Adrenal gland (tissue), 12 donors: Measurements from ENCODE around the gene INVS. TPM values are rescaled to one million over a fixed set of nuclear protein-coding genes. Genes with fewer than 3 reads are reported as not detected.
"Not testable (repeated sequence)": the region's sequence is repeated elsewhere in the genome, so short reads cannot be mapped to it uniquely, and the experiment has no call there.

ENCODE experiments used
- DNase-seq, 7 donors: peaks; one replicate each; pipeline ENCODE4 v3.0.0-alpha.2; 2019 to 2020
- H3K27ac ChIP-seq, 5 donors: fragments of 200-600 bp; sonication (generic) in 4 of 5; 1 replicate in 3 of 5; 2 replicates in 2 of 5; pipeline versions ENCODE4 v1.5.1 to v1.8.0; 2016 to 2020; ENCODE audit warnings: mild to moderate bottlenecking in 1 of 5
- H3K27me3 ChIP-seq: fragments of 200-600 bp; 2 replicates; pipeline ENCODE4 v1.8.0; 2021
- H3K36me3 ChIP-seq, 2 donors: fragments of 200-600 bp; replicated peaks in 1 of 2; 1 replicate in 1 of 2; 2 replicates in 1 of 2; pipeline versions ENCODE4 v1.5.1 to v1.8.0; 2018 to 2022
- H3K4me1 ChIP-seq, 2 donors: fragments of 200-600 bp; replicated peaks in 1 of 2; 1 replicate in 1 of 2; 2 replicates in 1 of 2; pipeline versions ENCODE4 v1.5.1 to v1.8.0; 2018 to 2021
- H3K4me3 ChIP-seq, 4 donors: fragments of 200-600 bp; sonication (generic) in 3 of 4; one replicate each; pipeline ENCODE4 v1.5.1; 2016 to 2018
- H3K9me3 ChIP-seq, 3 donors: fragments of 200-600 bp; sonication (generic) in 1 of 3; replicated peaks in 1 of 3; 1 replicate in 2 of 3; 2 replicates in 1 of 3; pipeline versions ENCODE4 v1.5.1 to v1.8.0; 2016 to 2021
- CTCF ChIP-seq, 6 experiments: fragments of 450-650 bp in 4 of 6; fragments of 200-600 bp in 2 of 6; sonication (generic) in 1 of 6; IDR thresholded peaks; 1 replicate in 5 of 6; 2 replicates in 1 of 6; pipeline versions ENCODE4 v1.5.1 to v1.8.0; 2016 to 2021; ENCODE audit warnings: antibody characterized with exemption in 6 of 6, mild to moderate bottlenecking in 2 of 6, moderate library complexity in 1 of 6
- POLR2A ChIP-seq, 2 donors: fragments of 450-650 bp; IDR thresholded peaks; one replicate each; pipeline ENCODE4 v1.6.1; 2017; ENCODE audit warnings: antibody characterized with exemption in 2 of 2, mild to moderate bottlenecking in 2 of 2, moderate library complexity in 1 of 2
- WGBS, 4 donors: extraction: QIAGEN DNeasy Blood & Tissue Kit in 2 of 4; methylation state at CpG; one replicate each; pipeline versions ENCODE4 v1.1.5 to v1.1.7; 2013 to 2017; 5-methylcytosine and 5-hydroxymethylcytosine counted together
- intact Hi-C, 2 donors: fragments of 100-400 bp; cut with DNase I; formaldehyde crosslinking; loops; one replicate each; pipeline versions ENCODE4 v1.14.1 to v1.15.0; 2022 to 2023
- polyA plus RNA-seq, 3 donors: library from polyadenylated mRNA; stranded (reverse); fragments of 200-250 nt in 2 of 3; fragments of 350-450 nt in 1 of 3; fragmentation: Illumina TruSeq in 1 of 3; extraction: RNeasy Lipid Tissue Mini Kit (QIAGEN cat#74804) in 1 of 3; gene quantifications; one replicate each; pipeline ENCODE4 v1.2.3, GENCODE V29; 2013 to 2014
- total RNA-seq, 9 donors: library from RNA; depleted of rRNA in 4 of 9; stranded (reverse); fragments of >200 nt in 4 of 9; fragments of 120-200 nt in 1 of 9; fragmentation: NEBNext Ultra II Directional in 1 of 9; extraction: Animal tissue kit (Norgen Biotek cat#: 25700) in 1 of 9; gene quantifications; one replicate each; pipeline versions ENCODE4 v1.1.0 to v1.2.4, GENCODE V29; 2013 to 2023
- donor health status: healthy with polysubstance abuse.
- donor health status: Bipolar disorder and iron deficiency.
- donor health status: DM: yes; HTN: yes; CAD: no.
- donor health status: DM: no; HTN: no; CAD: no.
- donor health status: DM: no; HTN: no; CAD: no.
- donor health status: DM: yes; HTN: yes; CAD: no.

INVS gene
- total and polyA plus RNA-seq, 12 donors: 6.4 to 47.7 (median 24.4) TPM

DNA sequence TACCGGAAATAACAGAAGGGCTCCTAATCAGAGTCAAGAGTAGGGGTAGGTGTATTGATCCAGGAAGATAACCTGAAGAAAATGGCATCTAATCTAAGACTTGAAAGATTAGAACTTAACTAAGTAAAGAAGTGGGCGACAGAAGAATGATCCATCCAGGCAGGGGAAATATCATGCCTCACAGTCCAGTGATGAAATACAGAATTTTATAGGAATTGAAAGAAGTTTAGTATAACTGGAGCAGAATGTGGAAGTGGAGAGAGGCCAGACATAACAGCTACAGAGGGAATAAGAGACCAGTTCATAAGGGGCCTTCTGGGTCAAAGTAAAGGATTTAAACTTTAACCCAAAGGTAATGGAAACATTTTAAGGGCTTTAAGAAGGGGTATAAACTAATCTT, 42.5 kb upstream of the INVS start:
- Histone ChIP-seq H3K27ac (no peak overlapping the region), H3K27me3 (no peaks in the 10 kb centered on the region), H3K4me1 (peaks cover 0 to 9% of the 10 kb centered on the region in 2 donors), H3K4me3 (no peak overlapping the region), H3K9me3 (no peaks in the 10 kb centered on the region), H3K36me3 (peaks cover 0 to 3% of the 10 kb centered on the region in 2 donors)
- WGBS, 4 donors: 87 to 97% (median 94%) methylated on average over 2 of the region's 2 CpGs
- DNase-seq: no peak
- intact Hi-C loops: no loop called here
- no peak for TF ChIP-seq CTCF (IDR thresholded peaks at IDR 0.05)
- TF ChIP-seq POLR2A (IDR thresholded peaks at IDR 0.05): no peak

DNA sequence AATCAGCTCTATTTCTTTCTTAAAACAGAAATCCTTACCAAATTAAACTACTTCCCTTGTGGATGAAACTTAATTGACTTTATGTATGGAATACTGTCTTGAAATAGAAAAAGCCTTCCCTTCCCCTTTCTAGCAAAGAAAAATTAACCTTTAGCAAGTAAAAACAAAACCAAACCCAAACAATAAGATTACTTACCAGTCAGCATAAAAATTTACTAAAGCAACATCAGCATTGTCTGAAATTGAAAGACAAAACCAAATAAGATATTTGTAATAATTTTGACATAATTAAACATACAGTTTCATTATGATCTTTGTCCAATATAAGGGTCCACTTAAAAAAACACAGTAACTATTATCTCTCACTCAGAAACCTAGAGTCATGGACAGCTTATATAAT, 41.4 kb upstream of the INVS start:
- intact Hi-C loops: no loop called here
- Histone ChIP-seq H3K4me3 (no peak overlapping the region), H3K9me3 (no peaks in the 10 kb centered on the region), H3K4me1 (no peaks in the 10 kb centered on the region), H3K27me3 (no peaks in the 10 kb centered on the region), H3K36me3 (peaks cover 0 to 3% of the 10 kb centered on the region in 2 donors), H3K27ac (no peak overlapping the region)
- no peak for TF ChIP-seq POLR2A (IDR thresholded peaks at IDR 0.05)
- no peak for TF ChIP-seq CTCF (IDR thresholded peaks at IDR 0.05)
- no peak for DNase-seq

- TF ChIP-seq POLR2A (IDR thresholded peaks at IDR 0.05) (no peak), CTCF (IDR thresholded peaks at IDR 0.05) (no peak)
- H3K27me3 ChIP-seq: no peaks in the 10 kb centered on the region
- 90 to 95% (median 92%) methylated on average over 4 of the region's 4 CpGs for WGBS, 4 donors
- H3K9me3 ChIP-seq: no peaks in the 10 kb centered on the region
- H3K4me1 ChIP-seq: peaks cover 0 to 11% of the 10 kb centered on the region in 2 donors
- no peak for DNase-seq
- intact Hi-C loops: no loop called here
- H3K36me3 ChIP-seq: peaks cover 0 to 3% of the 10 kb centered on the region in 2 donors
- no peak overlapping the region for H3K4me3 ChIP-seq
- no peak overlapping the region for H3K27ac ChIP-seq
Measured at GRCh38 chr9:100058699-100059579, 40.1 kb upstream of the INVS start.

- DNase-seq, H3K36me3 ChIP-seq, H3K27ac ChIP-seq, H3K9me3 ChIP-seq, H3K27me3 ChIP-seq, intact Hi-C loops, H3K4me3 ChIP-seq: not testable (repeated sequence)
- 71 to 89% (median 88%) methylated on average over 1 of the region's 1 CpG; no CpG with 5 or more reads in 1 of the 4 donors for WGBS, 4 donors
- peaks cover 0 to 23% of the 10 kb centered on the region in 2 donors for H3K4me1 ChIP-seq
Measured at GRCh38 chr9:100062683-100063082, 36.4 kb upstream of the INVS start.

- Histone ChIP-seq H3K36me3 (peaks cover 0 to 3% of the 10 kb centered on the region in 2 donors), H3K4me3 (no peak overlapping the region), H3K4me1 (peaks cover 0 to 23% of the 10 kb centered on the region in 2 donors), H3K9me3 (no peaks in the 10 kb centered on the region), H3K27me3 (no peaks in the 10 kb centered on the region), H3K27ac (no peak overlapping the region)
- intact Hi-C loops: no loop called here
- 41 to 54% (median 46%) methylated on average over 3 of the region's 3 CpGs for WGBS, 4 donors
- DNase-seq: no peak
- no peak for TF ChIP-seq CTCF (IDR thresholded peaks at IDR 0.05)
- TF ChIP-seq POLR2A (IDR thresholded peaks at IDR 0.05): no peak
Measured at GRCh38 chr9:100063185-100063584, 35.9 kb upstream of the INVS start.
